CD4-positive, CD25-positive, alpha-beta regulatory T cell (primary cell): Measurements from ENCODE around the gene KLF9. TPM values are rescaled to one million over a fixed set of nuclear protein-coding genes. Genes with fewer than 3 reads are reported as not detected.

Experiments used
- ATAC-seq, 2 donors: fragments of 150-1000 bp; cut with Tn5 transposase; one replicate each; pipeline ENCODE4 v1.10.0; 2021; ENCODE audit warnings: low read depth in 2 of 2, moderate number of reproducible peaks in 2 of 2, moderate library complexity in 1 of 2
- DNase-seq, 3 donors: peaks; one replicate each; pipeline versions ENCODE4 v3.0.0 to v3.0.0-alpha.2; 2012 to 2022; ENCODE audit warnings: mixed read lengths in 1 of 3
- H3K27ac ChIP-seq: one replicate; pipeline ENCODE4 v1.7.0; 2013; ENCODE audit warnings: mild to moderate bottlenecking, low read length; ENCODE audit not compliant: insufficient read depth, poor library complexity, severe bottlenecking
- H3K27me3 ChIP-seq: one replicate; pipeline ENCODE4 v1.7.0; 2013; ENCODE audit warnings: low read length; ENCODE audit not compliant: control insufficient read depth, insufficient read depth
- H3K36me3 ChIP-seq: one replicate; pipeline ENCODE4 v1.7.0; 2013; ENCODE audit warnings: mild to moderate bottlenecking, low read length, moderate library complexity; ENCODE audit not compliant: control insufficient read depth, insufficient read depth
- H3K4me1 ChIP-seq: 2 replicates; pipeline ENCODE4 v1.7.0; 2013; ENCODE audit warnings: mild to moderate bottlenecking, low read length; ENCODE audit not compliant: insufficient read depth, control insufficient read depth, poor library complexity, severe bottlenecking
- H3K4me3 ChIP-seq: one replicate; pipeline ENCODE4 v1.7.0; 2013; ENCODE audit warnings: low read depth, mild to moderate bottlenecking, low read length, moderate library complexity
- H3K9me3 ChIP-seq, 2 experiments: 1 replicate in 1 of 2; 2 replicates in 1 of 2; pipeline ENCODE4 v1.7.0; 2013; ENCODE audit warnings: low read length in 2 of 2, mild to moderate bottlenecking in 1 of 2, moderate library complexity in 1 of 2; ENCODE audit not compliant: control insufficient read depth in 2 of 2
- H3K27ac Mint-ChIP-seq, 3 donors: one replicate each; pipeline ENCODE4 v1.8.0; 2020 to 2022; ENCODE audit warnings: mild to moderate bottlenecking in 3 of 3, mixed read lengths in 3 of 3, moderate library complexity in 2 of 3
- H3K27me3 Mint-ChIP-seq: one replicate; pipeline ENCODE4 v1.8.0; 2022; ENCODE audit warnings: mild to moderate bottlenecking, mixed read lengths
- H3K36me3 Mint-ChIP-seq: one replicate; pipeline ENCODE4 v1.8.0; 2020; ENCODE audit warnings: mixed read lengths
- H3K4me1 Mint-ChIP-seq, 4 donors: one replicate each; pipeline ENCODE4 v1.8.0; 2020 to 2022; ENCODE audit warnings: mixed read lengths in 4 of 4, mild to moderate bottlenecking in 1 of 4
- H3K4me3 Mint-ChIP-seq, 4 donors: one replicate each; pipeline ENCODE4 v1.8.0; 2020 to 2022; ENCODE audit warnings: mild to moderate bottlenecking in 4 of 4, mixed read lengths in 4 of 4, moderate library complexity in 3 of 4
- H3K9me3 Mint-ChIP-seq, 7 donors: one replicate each; pipeline ENCODE4 v1.8.0; 2020 to 2022; ENCODE audit warnings: mixed read lengths in 7 of 7, mild to moderate bottlenecking in 3 of 7, moderate library complexity in 2 of 7
- polyA plus RNA-seq, 4 donors: library from polyadenylated mRNA; unstranded; fragments of 300-500 nt; fragmentation: Illumina TruSeq; gene quantifications; one replicate each; pipeline ENCODE4 v1.2.3, GENCODE V29; 2021
- total RNA-seq: library from RNA; stranded (reverse); gene quantifications from one replicate; pipeline ENCODE4 v1.2.3, GENCODE V29; 2022

KLF9 gene
- total and polyA plus RNA-seq, 5 donors from 2014 or later: 1.4 to 86.7 (median 3.6) TPM

DNA sequence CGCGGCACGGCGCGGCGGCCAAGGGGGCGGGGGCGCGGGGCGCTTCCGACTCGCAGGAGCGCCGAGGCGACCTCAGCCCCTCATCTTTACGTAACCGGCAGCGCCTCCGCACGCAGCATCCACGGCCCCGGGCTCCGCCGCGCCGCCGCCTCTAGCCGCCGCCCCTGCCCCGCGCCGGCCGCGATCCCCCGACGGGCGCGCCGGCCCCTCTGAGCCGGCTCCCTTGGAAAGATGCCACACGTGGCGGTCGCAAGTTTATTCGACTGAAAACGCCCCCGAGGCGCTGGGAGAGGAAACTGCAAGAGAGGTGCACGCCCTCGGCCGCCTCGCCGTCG, 1.0 kb downstream of the KLF9 start:
- Mint-ChIP-seq H3K4me1 (peaks cover 32 to 54% (median 37%) of the 10 kb centered on the region in 4 donors), H3K36me3 (no peaks in the 10 kb centered on the region), H3K9me3 (peaks cover 0 to 2% (median 0%) of the 10 kb centered on the region in 7 donors), H3K27me3 (peaks cover 9% of the 10 kb centered on the region), H3K27ac (peak overlapping the region; percentile 98 to 100 (median 99)), H3K4me3 (peak overlapping the region; percentile 95 to 99 (median 98))
- H3K27me3 ChIP-seq: no peaks in the 10 kb centered on the region
- peak in 1 of 3 donors; percentile 56 for DNase-seq
- H3K9me3 ChIP-seq: no peaks in the 10 kb centered on the region
- H3K36me3 ChIP-seq: peaks cover under 1% of the 10 kb centered on the region
- ATAC-seq: peak; percentile 39
- H3K4me3 ChIP-seq: peak overlapping the region; percentile 75
- H3K27ac ChIP-seq: peak overlapping the region; percentile 97
- H3K4me1 ChIP-seq: peaks cover 43% of the 10 kb centered on the region

DNA sequence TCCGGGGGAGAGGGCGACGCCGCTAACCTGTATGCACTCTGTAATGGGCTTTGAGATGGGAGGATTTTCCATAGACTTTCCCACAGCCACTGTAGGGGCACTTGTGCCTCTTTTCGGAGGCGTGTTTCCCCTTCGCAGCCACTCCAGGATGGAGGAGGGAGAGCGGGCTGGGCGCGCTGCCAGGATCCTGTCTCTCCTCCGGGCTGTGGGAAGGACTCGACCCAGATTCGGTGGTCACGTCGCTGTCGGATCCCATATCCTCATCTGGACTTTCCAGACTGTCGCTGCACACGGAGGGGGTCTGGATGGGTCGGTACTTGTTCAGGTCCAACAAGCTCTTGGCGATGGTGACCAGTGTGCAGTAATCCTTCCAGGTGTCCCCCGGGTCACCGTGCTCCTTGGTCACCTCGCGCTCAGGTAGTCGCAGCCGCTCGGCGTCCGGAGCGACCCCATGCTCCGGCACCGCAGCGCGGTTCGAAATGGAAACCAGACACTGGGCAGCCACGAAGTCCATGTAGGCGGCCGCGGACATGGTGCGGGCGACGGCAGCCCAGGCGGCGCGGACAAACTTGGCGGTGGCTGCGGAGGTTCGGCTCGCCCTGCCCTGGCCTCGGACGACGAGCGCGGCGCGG, 1.5 kb downstream of the KLF9 start:
- Mint-ChIP-seq H3K9me3 (peaks cover 0 to 2% (median 0%) of the 10 kb centered on the region in 7 donors), H3K27me3 (peaks cover 9% of the 10 kb centered on the region), H3K4me1 (peaks cover 32 to 56% (median 40%) of the 10 kb centered on the region in 4 donors), H3K27ac (peak overlapping the region; percentile 97 to 98 (median 98)), H3K36me3 (no peaks in the 10 kb centered on the region), H3K4me3 (peak overlapping the region; percentile 97 to 100 (median 98))
- peak overlapping the region; percentile 96 for H3K4me3 ChIP-seq
- H3K27ac ChIP-seq: peak overlapping the region; percentile 97
- peak in 2 of 3 donors; percentile 27 to 35 for DNase-seq
- H3K9me3 ChIP-seq: no peaks in the 10 kb centered on the region
- no peak for ATAC-seq
- no peaks in the 10 kb centered on the region for H3K27me3 ChIP-seq
- H3K36me3 ChIP-seq: peaks cover 2% of the 10 kb centered on the region
- H3K4me1 ChIP-seq: peaks cover 41% of the 10 kb centered on the region

DNA sequence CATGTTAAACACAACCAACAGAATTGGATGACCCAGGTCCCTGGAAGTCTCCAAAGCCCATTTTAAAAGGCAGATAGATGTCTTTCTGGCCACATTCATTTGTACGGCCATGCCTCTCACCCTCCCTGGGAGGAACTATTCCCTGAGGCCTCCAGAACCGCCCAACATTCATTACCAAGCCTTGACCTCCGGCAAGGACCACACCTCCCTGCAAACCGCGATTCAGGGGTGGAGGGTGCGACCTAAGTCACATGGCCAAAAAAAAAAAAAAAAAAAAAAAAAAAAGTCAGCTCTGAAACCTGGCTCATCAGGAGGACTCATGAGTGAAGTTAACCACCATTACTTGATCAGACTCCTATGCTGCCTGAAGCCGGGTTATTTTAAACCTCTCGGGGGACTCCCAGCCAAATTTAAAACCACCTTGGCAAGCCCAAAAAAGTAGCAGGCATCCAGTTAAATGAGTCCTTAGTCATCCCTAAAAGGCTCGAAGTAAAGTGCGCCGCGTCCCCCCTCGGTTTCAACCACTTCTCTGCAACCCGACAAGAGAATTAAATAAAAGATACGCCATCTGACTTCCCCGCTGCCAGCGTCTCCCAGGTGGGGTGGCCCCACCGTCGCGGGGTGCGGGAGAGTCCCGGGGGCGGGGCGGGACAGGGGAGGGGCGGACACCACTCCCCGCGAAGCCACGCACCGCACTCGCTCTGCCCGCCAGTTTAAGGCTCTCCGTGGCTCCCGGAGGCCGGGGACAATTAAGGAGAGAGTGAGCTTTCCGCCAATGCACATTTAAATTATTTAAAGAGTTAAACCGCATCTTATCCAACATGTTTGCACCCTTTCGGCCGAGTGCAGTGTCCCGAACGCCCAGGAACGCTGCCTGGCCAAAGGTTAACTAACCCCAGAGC, 2.3 kb downstream of the KLF9 start:
- peak overlapping the region; percentile 96 for H3K4me3 ChIP-seq
- Mint-ChIP-seq H3K27me3 (peaks cover 9% of the 10 kb centered on the region), H3K9me3 (peaks cover 0 to 2% (median 0%) of the 10 kb centered on the region in 7 donors), H3K36me3 (no peaks in the 10 kb centered on the region), H3K4me3 (peak overlapping the region; percentile 97 to 100 (median 98)), H3K4me1 (peaks cover 32 to 61% (median 48%) of the 10 kb centered on the region in 4 donors), H3K27ac (peak overlapping the region; percentile 97 to 98 (median 98))
- no peaks in the 10 kb centered on the region for H3K9me3 ChIP-seq
- H3K36me3 ChIP-seq: peaks cover 2% of the 10 kb centered on the region
- DNase-seq (peak; percentile 58 to 78 (median 69)), ATAC-seq (no peak)
- H3K27ac ChIP-seq: peak overlapping the region; percentile 97
- no peaks in the 10 kb centered on the region for H3K27me3 ChIP-seq
- peaks cover 48% of the 10 kb centered on the region for H3K4me1 ChIP-seq

DNA sequence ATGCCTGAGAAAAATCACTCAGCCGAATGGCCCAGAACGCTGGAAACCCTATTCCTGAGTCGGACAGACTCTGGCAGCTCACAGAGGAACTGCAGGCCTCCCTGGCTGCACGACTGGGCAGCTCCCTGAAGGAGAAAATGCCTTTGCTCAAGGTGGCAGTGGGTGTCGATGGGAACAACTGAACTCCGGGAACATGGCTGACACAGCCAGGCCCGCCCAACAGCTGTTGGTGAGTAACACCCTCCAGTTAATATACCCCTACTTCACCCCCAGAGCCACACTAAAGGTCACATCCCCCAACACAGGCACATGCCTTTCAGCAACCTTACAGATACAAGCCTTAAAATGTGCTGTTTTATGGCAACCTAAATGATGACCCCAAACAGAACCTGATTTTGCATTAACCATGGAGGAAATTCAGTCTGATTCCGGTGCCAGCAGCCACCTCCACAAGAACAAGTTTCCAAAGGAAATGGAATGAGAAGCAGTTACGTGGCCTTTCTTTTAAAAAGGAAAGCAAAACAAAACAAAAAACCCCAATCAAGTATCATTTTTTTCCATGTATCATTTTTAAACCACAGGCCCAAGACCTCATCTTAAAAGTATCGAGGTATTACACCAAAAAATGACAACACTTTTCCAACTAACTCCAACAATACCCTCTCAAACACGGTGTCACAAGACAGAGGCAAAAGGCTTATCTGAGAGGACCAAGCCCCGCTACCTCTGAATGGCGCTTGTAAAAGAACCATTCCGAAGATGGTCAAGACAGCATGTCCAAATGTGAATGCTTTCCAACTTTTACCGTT, 3.1 kb downstream of the KLF9 start:
- ATAC-seq (no peak), DNase-seq (peak; percentile 17 to 43 (median 41))
- H3K4me1 Mint-ChIP-seq: peaks cover 28 to 68% (median 55%) of the 10 kb centered on the region in 4 donors
- Histone ChIP-seq H3K27ac (peak overlapping the region; percentile 97), H3K36me3 (peaks cover 2% of the 10 kb centered on the region), H3K9me3 (no peaks in the 10 kb centered on the region), H3K27me3 (no peaks in the 10 kb centered on the region), H3K4me3 (peak overlapping the region; percentile 96), H3K4me1 (peaks cover 56% of the 10 kb centered on the region)
- peak overlapping the region; percentile 97 to 98 (median 98) for H3K27ac Mint-ChIP-seq
- H3K4me3 Mint-ChIP-seq: peak overlapping the region; percentile 97 to 100 (median 98)
- H3K27me3 Mint-ChIP-seq: peaks cover 9% of the 10 kb centered on the region
- H3K9me3 Mint-ChIP-seq: peaks cover 0 to 2% (median 0%) of the 10 kb centered on the region in 7 donors
- no peaks in the 10 kb centered on the region for H3K36me3 Mint-ChIP-seq

DNA sequence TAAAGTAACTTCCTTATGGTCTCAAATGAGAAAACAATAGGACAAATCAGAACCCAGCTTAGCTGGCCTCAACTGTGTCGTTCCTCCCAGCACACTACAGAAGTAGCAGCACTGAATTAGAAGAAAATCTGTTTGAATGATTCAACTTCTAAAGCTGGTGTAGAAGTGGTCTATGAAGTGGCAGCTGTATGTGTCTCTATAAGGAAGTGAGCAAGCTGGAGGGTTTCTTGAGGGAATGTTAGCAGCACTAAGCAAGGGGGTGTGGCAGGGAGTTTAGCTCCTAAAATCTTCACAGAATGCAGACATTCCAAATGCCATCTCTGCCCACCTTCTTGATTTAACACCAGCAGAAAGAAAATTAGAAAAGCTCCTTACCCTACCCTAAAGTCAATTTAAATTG, 4.1 kb downstream of the KLF9 start:
- Histone ChIP-seq H3K27ac (peak overlapping the region; percentile 97), H3K27me3 (no peaks in the 10 kb centered on the region), H3K4me3 (peak overlapping the region; percentile 96), H3K9me3 (no peaks in the 10 kb centered on the region), H3K36me3 (peaks cover 2% of the 10 kb centered on the region), H3K4me1 (peaks cover 66% of the 10 kb centered on the region)
- H3K4me1 Mint-ChIP-seq: peaks cover 29 to 77% (median 63%) of the 10 kb centered on the region in 4 donors
- H3K4me3 Mint-ChIP-seq: peak overlapping the region; percentile 97 to 100 (median 98)
- H3K27ac Mint-ChIP-seq: peak overlapping the region; percentile 90 to 98 (median 98)
- H3K27me3 Mint-ChIP-seq: peaks cover 9% of the 10 kb centered on the region
- no peaks in the 10 kb centered on the region for H3K36me3 Mint-ChIP-seq
- H3K9me3 Mint-ChIP-seq: peaks cover 0 to 2% (median 0%) of the 10 kb centered on the region in 7 donors
- ATAC-seq: no peak
- DNase-seq: peak in 1 of 3 donors; percentile 15

DNA sequence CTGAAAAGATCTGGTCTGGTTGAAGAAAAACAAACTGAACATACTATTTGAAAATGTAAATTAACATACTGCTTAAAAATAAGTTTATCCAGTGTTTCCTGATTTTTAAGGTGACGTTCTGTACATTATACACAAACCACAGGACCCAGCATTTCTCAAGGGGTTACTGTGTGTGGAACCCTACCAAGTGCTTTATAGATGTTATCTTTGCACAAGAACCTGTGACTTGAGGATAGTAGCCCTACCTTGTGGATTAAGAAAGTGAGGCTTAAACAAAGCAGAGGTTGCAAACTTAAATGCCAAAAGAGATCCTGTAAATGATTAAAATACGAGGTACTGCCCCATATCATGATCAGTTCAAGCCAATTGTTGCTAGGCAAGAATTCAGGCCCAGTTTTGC, 4.7 kb downstream of the KLF9 start:
- Mint-ChIP-seq H3K27me3 (peaks cover 9% of the 10 kb centered on the region), H3K4me3 (peak overlapping the region; percentile 97 to 100 (median 98)), H3K9me3 (peaks cover 0 to 2% (median 0%) of the 10 kb centered on the region in 7 donors), H3K4me1 (peaks cover 32 to 78% (median 64%) of the 10 kb centered on the region in 4 donors), H3K36me3 (no peaks in the 10 kb centered on the region), H3K27ac (peak overlapping the region in 2 of 3 donors; percentile 90 to 98)
- peaks cover 2% of the 10 kb centered on the region for H3K36me3 ChIP-seq
- peaks cover 68% of the 10 kb centered on the region for H3K4me1 ChIP-seq
- DNase-seq (no peak), ATAC-seq (no peak)
- peak overlapping the region; percentile 96 for H3K4me3 ChIP-seq
- H3K9me3 ChIP-seq: no peaks in the 10 kb centered on the region
- no peaks in the 10 kb centered on the region for H3K27me3 ChIP-seq
- H3K27ac ChIP-seq: peak overlapping the region; percentile 97

DNA sequence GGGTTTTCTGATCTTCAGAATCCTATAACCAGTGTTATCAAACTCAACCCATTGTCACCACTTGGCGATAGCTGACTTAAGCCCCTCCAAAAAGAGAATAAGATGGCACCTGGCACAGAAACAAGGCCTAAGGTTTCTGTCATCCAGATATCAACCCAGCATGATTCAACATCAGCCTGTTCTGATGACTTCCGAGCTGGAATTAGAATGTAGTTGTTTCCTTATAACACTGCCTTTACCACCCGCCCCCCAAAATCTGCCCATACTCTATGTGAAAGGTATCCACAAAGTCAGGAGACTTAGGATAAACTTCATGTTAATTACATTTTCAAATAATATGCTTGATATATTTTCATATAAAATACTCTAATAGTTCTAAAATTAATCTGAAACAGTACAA, 5.2 kb downstream of the KLF9 start:
- Mint-ChIP-seq H3K4me1 (peaks cover 27 to 75% (median 61%) of the 10 kb centered on the region in 4 donors), H3K4me3 (peak overlapping the region in 1 of 4 donors; percentile 28), H3K36me3 (no peaks in the 10 kb centered on the region), H3K27me3 (peaks cover 8% of the 10 kb centered on the region), H3K9me3 (peaks cover 0 to 2% (median 0%) of the 10 kb centered on the region in 7 donors), H3K27ac (no peak overlapping the region)
- H3K27ac ChIP-seq: peak overlapping the region; percentile 97
- H3K27me3 ChIP-seq: no peaks in the 10 kb centered on the region
- H3K9me3 ChIP-seq: no peaks in the 10 kb centered on the region
- H3K36me3 ChIP-seq: peaks cover 2% of the 10 kb centered on the region
- peaks cover 63% of the 10 kb centered on the region for H3K4me1 ChIP-seq
- no peak for DNase-seq
- H3K4me3 ChIP-seq: peak overlapping the region; percentile 96
- no peak for ATAC-seq
